Measurements from ENCODE around the gene VAPB. TPM values are rescaled to one million over a fixed set of nuclear protein-coding genes. Genes with fewer than 3 reads are reported as not detected.

VAPB gene
- total and polyA plus RNA-seq, 2 of the 4 experiments (the other 2 are of a cell fraction): 9.1 to 26.0 TPM

DNA sequence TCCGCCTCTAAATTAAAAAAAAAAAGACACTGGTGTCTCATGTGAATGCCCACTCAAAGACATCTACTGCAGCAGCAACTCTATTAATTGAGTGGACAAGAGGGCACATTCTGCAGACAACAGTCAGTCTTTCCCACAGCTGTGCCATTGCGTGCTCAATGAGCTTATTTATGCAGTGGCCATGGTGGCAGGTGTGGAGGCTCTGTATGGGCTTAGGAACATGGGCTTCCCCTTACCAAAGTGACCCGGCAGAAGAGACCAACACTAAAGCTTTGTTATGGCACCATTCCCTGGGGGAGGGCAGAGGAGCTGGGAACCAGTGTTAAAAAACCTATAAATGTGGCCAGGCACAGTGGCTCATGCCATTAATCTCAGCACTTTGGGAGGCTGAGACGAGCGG is 4.2 kb upstream of the VAPB start:
- no peak overlapping the region for H3K4me2 ChIP-seq (ENCODE audit: low read depth, low read length)
- H3K79me1 ChIP-seq (ENCODE audit: low read depth in 1 of 2, low read length in 2 of 2): peaks cover 2 to 6% of the 10 kb centered on the region in 2 experiments
- dilution Hi-C loops (cut with HindIII; ENCODE audit: low sequenced_read_pairs, unreplicated experiment) (no loop called here), in situ Hi-C loops (cut with MboI; ENCODE audit: low sequenced_read_pairs) (no loop called here), intact Hi-C loops (cut with micrococcal nuclease) (no loop called here)
- H4K5ac ChIP-seq (ENCODE audit: low read depth, low read length): no peak overlapping the region
- no peak overlapping the region for H3K23ac ChIP-seq (ENCODE audit: low read depth, low read length)
- no peak for ATAC-seq (ENCODE audit: low read depth)
- peaks cover 2% of the 10 kb centered on the region for H3K9me1 ChIP-seq (ENCODE audit: insufficient read depth, low read length)
- no peak overlapping the region for H3K9ac ChIP-seq (ENCODE audit: low read depth, low read length)
- no peak overlapping the region for H2AK5ac ChIP-seq (ENCODE audit: low read depth, low read length)
- no TSS peak for BruUV-seq (replicated peaks)
- no peaks in the 10 kb centered on the region for H3K36me3 ChIP-seq (ENCODE audit: control insufficient read depth, insufficient read depth, low read length)
- H3K18ac ChIP-seq (ENCODE audit: low read depth, low read length): no peak overlapping the region
- peaks cover 3% of the 10 kb centered on the region for H4K20me1 ChIP-seq (ENCODE audit: insufficient read depth, low read length)
- H3K27ac ChIP-seq (ENCODE audit: insufficient read depth, low read length): no peak overlapping the region
- H2BK5ac ChIP-seq (ENCODE audit: low read depth, low read length, poor library complexity, severe bottlenecking): no peak overlapping the region
- H3K9me3 ChIP-seq (ENCODE audit: control insufficient read depth, insufficient read depth, low read length): peaks cover 12% of the 10 kb centered on the region
- H3K14ac ChIP-seq (replicated peaks; ENCODE audit: low read depth, low read length): no peak overlapping the region
- H3K27me3 ChIP-seq (ENCODE audit: control insufficient read depth, insufficient read depth, low read length): peaks cover 2% of the 10 kb centered on the region; the same call in 1 of the 2 replicates
- no peak overlapping the region for H4K91ac ChIP-seq (ENCODE audit: insufficient read depth, low read depth, low read length)
- ChIA-PET POLR2A (ENCODE audit: unreplicated experiment) (no interaction called here), CTCF (no interaction called here)
- no peak overlapping the region for H3K4me3 ChIP-seq (ENCODE audit: insufficient read depth, low read depth, low read length)
- DNase-seq: no peak
- no peak overlapping the region for H3K4ac ChIP-seq (ENCODE audit: low read depth, low read length)
- WGBS, 2 experiments (ENCODE audit: extremely low coverage in 2 of 2, insufficient read length in 1 of 2): no CpG with 5 or more reads among the region's 5 CpGs
- H3K56ac ChIP-seq (ENCODE audit: extremely low read depth, insufficient read depth, low read length): no peak overlapping the region
- no peak overlapping the region for H2AK9ac ChIP-seq (replicated peaks; ENCODE audit: low read depth, low read length, poor library complexity)
- no peak overlapping the region for H4K8ac ChIP-seq (ENCODE audit: low read depth in 2 of 2, low read length in 2 of 2)
- H2BK15ac ChIP-seq (ENCODE audit: low read depth, low read length): no peak overlapping the region
- TF ChIP-seq CTCF (conservative IDR thresholded peaks at IDR 0.05; ENCODE audit: low read depth, low read length) (no peak), MAFK (IDR thresholded peaks at IDR 0.05; ENCODE audit: low read depth, low read length) (no peak), USF2 (IDR thresholded peaks at IDR 0.05; ENCODE audit: low read depth, low read length) (no peak), RAD21 (IDR thresholded peaks at IDR 0.05; ENCODE audit: low read length) (no peak), ELK1 (IDR thresholded peaks at IDR 0.05; ENCODE audit: borderline replicate concordance, low read depth, low read length) (no peak), BHLHE40 (IDR thresholded peaks at IDR 0.05; ENCODE audit: low read depth, low read length) (no peak), MAZ (IDR thresholded peaks at IDR 0.05; ENCODE audit: borderline replicate concordance, low read depth, low read length) (no peak), CHD1 (IDR thresholded peaks at IDR 0.05; ENCODE audit: low read depth, low read length) (no peak), NFE2L2 (IDR thresholded peaks at IDR 0.05; ENCODE audit: low read depth, low read length) (no peak), POLR2A (IDR thresholded peaks at IDR 0.05; ENCODE audit: low read depth, low read length) (no peak), RFX5 (IDR thresholded peaks at IDR 0.05; ENCODE audit: low read depth, low read length) (no peak), SMC3 (IDR thresholded peaks at IDR 0.05; ENCODE audit: low read depth, low read length) (no peak), CEBPB (IDR thresholded peaks at IDR 0.05; ENCODE audit: low read depth, low read length) (no peak), FOS (IDR thresholded peaks at IDR 0.05; ENCODE audit: low read depth, low read length) (no peak), MXI1 (IDR thresholded peaks at IDR 0.05; ENCODE audit: borderline replicate concordance, low read depth, low read length) (no peak)
- H2BK120ac ChIP-seq (ENCODE audit: low read depth, low read length): no peak overlapping the region
- no peak overlapping the region for H2AFZ ChIP-seq (replicated peaks; ENCODE audit: low read length, poor library complexity)
- no peaks in the 10 kb centered on the region for H3K4me1 ChIP-seq (ENCODE audit: control insufficient read depth, insufficient read depth, low read length)
- H2BK20ac ChIP-seq (ENCODE audit: low read depth, low read length): no peak overlapping the region

Data from IMR-90 (cell line).